ENCODE measurements around the gene BOC.

- TF ChIP-seq, protein P1, sequence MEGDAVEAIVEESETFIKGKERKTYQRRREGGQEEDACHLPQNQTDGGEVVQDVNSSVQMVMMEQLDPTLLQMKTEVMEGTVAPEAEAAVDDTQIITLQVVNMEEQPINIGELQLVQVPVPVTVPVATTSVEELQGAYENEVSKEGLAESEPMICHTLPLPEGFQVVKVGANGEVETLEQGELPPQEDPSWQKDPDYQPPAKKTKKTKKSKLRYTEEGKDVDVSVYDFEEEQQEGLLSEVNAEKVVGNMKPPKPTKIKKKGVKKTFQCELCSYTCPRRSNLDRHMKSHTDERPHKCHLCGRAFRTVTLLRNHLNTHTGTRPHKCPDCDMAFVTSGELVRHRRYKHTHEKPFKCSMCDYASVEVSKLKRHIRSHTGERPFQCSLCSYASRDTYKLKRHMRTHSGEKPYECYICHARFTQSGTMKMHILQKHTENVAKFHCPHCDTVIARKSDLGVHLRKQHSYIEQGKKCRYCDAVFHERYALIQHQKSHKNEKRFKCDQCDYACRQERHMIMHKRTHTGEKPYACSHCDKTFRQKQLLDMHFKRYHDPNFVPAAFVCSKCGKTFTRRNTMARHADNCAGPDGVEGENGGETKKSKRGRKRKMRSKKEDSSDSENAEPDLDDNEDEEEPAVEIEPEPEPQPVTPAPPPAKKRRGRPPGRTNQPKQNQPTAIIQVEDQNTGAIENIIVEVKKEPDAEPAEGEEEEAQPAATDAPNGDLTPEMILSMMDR (conservative IDR thresholded peaks at IDR 0.05; ENCODE audit: low read depth, low read length), result peak; percentile 28; the same call in 1 of the 2 replicates
- TF ChIP-seq EZH2 (IDR thresholded peaks at IDR 0.05; ENCODE audit: borderline replicate concordance, low read depth, low read length, poor library complexity, severe bottlenecking), result no peak
These were observed 64.8 kb downstream of the BOC start for GRCh38 chr3:113275929-113276750.
